Loucy (cell line): Measurements from ENCODE around the gene P4HA1.

Source experiments
- H2AFZ ChIP-seq: fragments of 200-600 bp; sonication (generic); 2 replicates; pipeline ENCODE4 v1.6.0; 2016; ENCODE audit warnings: antibody characterized with exemption, mild to moderate bottlenecking, low read length, moderate library complexity
- H3F3A ChIP-seq: fragments of 200-600 bp; 2 replicates; pipeline ENCODE4 v1.6.0; 2016; ENCODE audit warnings: antibody characterized with exemption, low read depth, mild to moderate bottlenecking
- H3K27me3 ChIP-seq: fragments of 200-600 bp; sonication (generic); 2 replicates; pipeline ENCODE4 v1.6.1; 2014; ENCODE audit warnings: low read length, mild to moderate bottlenecking; ENCODE audit not compliant: insufficient read depth, poor library complexity, severe bottlenecking
- H3K36me3 ChIP-seq: fragments of 200-600 bp; sonication (generic); 2 replicates; pipeline ENCODE4 v1.6.1; 2016; ENCODE audit warnings: low read length; ENCODE audit not compliant: insufficient read depth
- H3K4me1 ChIP-seq: fragments of 200-600 bp; sonication (generic); 2 replicates; pipeline ENCODE4 v1.5.1; 2014; ENCODE audit warnings: low read length, mild to moderate bottlenecking; ENCODE audit not compliant: insufficient read depth, poor library complexity, severe bottlenecking
- H3K4me2 ChIP-seq: fragments of 200-600 bp; sonication (generic); 2 replicates; pipeline ENCODE4 v1.6.0; 2014; ENCODE audit warnings: antibody characterized with exemption, low read length, low read depth, mild to moderate bottlenecking; ENCODE audit not compliant: poor library complexity, severe bottlenecking
- H3K4me3 ChIP-seq: fragments of 200-600 bp; sonication (generic); 2 replicates; pipeline ENCODE4 v1.5.1; 2014; ENCODE audit warnings: low read length, mild to moderate bottlenecking, mixed read lengths; ENCODE audit not compliant: poor library complexity, severe bottlenecking
- H3K79me2 ChIP-seq: fragments of 200-600 bp; sonication (generic); 2 replicates; pipeline ENCODE4 v1.6.1; 2014; ENCODE audit warnings: low read length; ENCODE audit not compliant: insufficient read depth
- H3K9ac ChIP-seq: fragments of 200-600 bp; sonication (generic); 2 replicates; pipeline ENCODE4 v1.6.0; 2014; ENCODE audit warnings: mild to moderate bottlenecking, low read depth, low read length, moderate library complexity; ENCODE audit not compliant: poor library complexity, severe bottlenecking
- H3K9me2 ChIP-seq: fragments of 200-600 bp; sonication (generic); replicated peaks from 2 replicates; pipeline ENCODE4 v1.6.1; 2016; ENCODE audit warnings: low read depth, low read length, mixed read lengths
- H3K9me3 ChIP-seq: fragments of 200-600 bp; sonication (generic); 2 replicates; pipeline ENCODE4 v1.6.1; 2014; ENCODE audit warnings: mild to moderate bottlenecking, antibody characterized with exemption, low read length, low read depth; ENCODE audit not compliant: insufficient read depth
- H4K20me1 ChIP-seq: fragments of 200-600 bp; sonication (generic); 2 replicates; pipeline ENCODE4 v1.6.0; 2014; ENCODE audit warnings: antibody characterized with exemption, low read length, mild to moderate bottlenecking; ENCODE audit not compliant: insufficient read depth, poor library complexity, severe bottlenecking
- EZH2phosphoT487 ChIP-seq: fragments of 200-600 bp; IDR thresholded peaks from 2 replicates; pipeline ENCODE4 v1.6.1; 2018; ENCODE audit warnings: antibody characterized with exemption, mild to moderate bottlenecking, moderate library complexity, borderline replicate concordance
- TF ChIP-seq, protein P1 (sequence below): fragments of 200-600 bp; sonication (generic); conservative IDR thresholded peaks from 2 replicates; pipeline ENCODE4 v1.5.1; 2014; ENCODE audit warnings: mild to moderate bottlenecking, antibody characterized with exemption, low read length

Gene P4HA1

DNA sequence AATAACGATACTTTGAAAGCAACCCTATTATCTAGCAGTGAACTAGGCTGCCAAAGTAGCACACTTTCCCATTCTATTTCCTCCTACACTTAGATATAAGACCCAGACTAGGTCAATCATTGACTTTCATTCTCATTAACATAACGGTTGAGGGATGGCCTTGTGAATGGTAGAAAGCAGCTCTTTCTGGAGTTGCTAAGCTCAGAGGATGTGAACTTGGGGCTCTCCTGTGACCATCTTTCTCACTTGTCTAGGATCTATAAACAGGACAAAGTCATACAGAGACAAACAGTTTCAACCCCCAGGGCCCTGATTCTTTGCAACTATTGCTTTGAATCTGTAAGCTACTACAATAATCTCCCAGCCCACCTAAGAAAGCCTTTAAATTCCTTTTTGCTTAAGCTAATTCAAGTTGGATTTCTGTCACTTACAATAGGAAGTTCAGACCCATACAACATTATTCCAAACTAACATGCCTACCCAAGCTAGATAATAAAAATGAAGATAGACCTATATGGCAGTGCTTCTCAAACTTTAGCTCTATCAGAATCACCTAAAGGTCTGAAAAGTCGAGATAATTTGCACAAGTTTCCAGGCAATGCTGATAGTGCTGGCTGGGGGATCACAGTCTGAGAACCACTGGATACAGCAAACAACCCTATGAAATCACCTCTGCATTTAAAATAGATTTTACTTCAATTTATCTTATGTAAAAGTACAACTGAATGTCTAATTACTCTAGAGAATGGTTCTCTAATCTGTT is 16.7 kb downstream of the P4HA1 start:
- no peak overlapping the region for H3K9ac ChIP-seq
- no peaks in the 10 kb centered on the region for H3K27me3 ChIP-seq
- no peaks in the 10 kb centered on the region for H3K9me2 ChIP-seq
- H3K9me3 ChIP-seq: no peaks in the 10 kb centered on the region
- H3K4me3 ChIP-seq: no peak overlapping the region
- H3K36me3 ChIP-seq: no peaks in the 10 kb centered on the region
- no peaks in the 10 kb centered on the region for H3F3A ChIP-seq
- peaks cover 21% of the 10 kb centered on the region for H4K20me1 ChIP-seq
- peaks cover 85% of the 10 kb centered on the region for H3K79me2 ChIP-seq
- no peak overlapping the region for H3K4me2 ChIP-seq
- H3K4me1 ChIP-seq: peaks cover 13% of the 10 kb centered on the region
- TF ChIP-seq, protein P1, sequence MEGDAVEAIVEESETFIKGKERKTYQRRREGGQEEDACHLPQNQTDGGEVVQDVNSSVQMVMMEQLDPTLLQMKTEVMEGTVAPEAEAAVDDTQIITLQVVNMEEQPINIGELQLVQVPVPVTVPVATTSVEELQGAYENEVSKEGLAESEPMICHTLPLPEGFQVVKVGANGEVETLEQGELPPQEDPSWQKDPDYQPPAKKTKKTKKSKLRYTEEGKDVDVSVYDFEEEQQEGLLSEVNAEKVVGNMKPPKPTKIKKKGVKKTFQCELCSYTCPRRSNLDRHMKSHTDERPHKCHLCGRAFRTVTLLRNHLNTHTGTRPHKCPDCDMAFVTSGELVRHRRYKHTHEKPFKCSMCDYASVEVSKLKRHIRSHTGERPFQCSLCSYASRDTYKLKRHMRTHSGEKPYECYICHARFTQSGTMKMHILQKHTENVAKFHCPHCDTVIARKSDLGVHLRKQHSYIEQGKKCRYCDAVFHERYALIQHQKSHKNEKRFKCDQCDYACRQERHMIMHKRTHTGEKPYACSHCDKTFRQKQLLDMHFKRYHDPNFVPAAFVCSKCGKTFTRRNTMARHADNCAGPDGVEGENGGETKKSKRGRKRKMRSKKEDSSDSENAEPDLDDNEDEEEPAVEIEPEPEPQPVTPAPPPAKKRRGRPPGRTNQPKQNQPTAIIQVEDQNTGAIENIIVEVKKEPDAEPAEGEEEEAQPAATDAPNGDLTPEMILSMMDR: no peak
- no peak for TF ChIP-seq EZH2phosphoT487
- no peak overlapping the region for H2AFZ ChIP-seq

DNA sequence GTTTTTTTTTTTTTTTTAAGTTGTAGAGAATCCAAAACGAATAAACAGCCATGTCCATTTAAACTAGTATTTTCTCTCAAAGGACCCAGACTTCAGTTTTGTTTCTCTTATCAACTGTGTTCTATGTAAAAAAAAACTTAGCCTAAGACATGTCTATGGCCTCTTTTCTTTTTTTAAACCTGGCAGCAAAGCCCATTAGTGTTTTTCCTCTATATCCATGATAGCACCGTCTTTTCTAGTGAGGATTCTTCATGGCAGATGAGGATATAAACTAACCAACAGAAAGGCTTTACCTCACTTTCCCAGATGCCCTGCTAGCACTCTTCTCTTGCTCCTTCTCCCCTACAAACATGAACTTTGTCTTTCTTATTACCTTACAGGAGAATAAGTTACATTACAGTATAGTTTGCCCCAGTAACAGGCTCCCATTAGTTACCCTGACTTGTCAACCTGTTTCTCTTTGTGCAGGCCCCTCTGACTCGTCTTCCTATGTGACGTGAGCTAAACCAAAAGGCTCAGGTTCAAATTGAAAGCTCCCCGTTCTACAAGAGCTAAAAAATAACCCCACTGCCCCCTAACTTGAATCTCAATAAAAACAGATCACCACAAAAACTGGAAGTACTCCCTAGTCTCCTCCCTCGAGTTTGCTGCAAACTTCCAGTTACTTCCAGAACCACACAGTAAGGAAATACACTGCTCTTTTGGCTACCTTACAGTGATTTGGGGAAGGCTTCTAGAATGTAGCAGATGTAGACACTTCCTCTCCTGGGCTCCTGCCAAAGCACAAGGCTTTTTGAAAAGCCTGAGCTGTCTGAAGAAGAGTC is 20.1 kb downstream of the P4HA1 start:
- Histone ChIP-seq H3K27me3 (no peaks in the 10 kb centered on the region), H3K9me3 (no peaks in the 10 kb centered on the region), H3K4me3 (no peak overlapping the region), H3K4me2 (no peak overlapping the region), H3K4me1 (peaks cover 13% of the 10 kb centered on the region), H3K9ac (no peak overlapping the region), H4K20me1 (peaks cover 19% of the 10 kb centered on the region), H2AFZ (no peak overlapping the region), H3K36me3 (peaks cover 27% of the 10 kb centered on the region), H3K9me2 (no peaks in the 10 kb centered on the region), H3K79me2 (peaks cover 55% of the 10 kb centered on the region), H3F3A (no peaks in the 10 kb centered on the region)
- TF ChIP-seq, protein P1: no peak
- no peak for TF ChIP-seq EZH2phosphoT487

DNA sequence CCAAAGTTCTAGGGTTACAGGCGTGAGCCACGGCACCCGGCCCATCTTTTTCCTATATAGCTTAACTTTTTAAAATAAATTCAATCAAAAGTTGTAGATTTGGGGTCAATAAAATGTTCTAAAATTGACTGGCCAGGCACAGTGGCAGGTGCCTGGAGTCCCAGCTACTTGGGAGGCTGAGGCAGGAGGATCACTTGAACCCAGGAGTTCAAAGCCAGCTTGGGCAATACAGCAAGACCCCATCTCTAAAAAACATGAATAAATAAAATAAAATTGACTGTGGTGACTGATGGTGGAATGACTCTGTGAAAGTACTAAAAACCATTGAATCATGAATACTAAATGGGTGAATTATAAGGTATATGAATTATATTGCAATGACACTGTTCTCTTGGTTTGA is 20.8 kb downstream of the P4HA1 start:
- TF ChIP-seq EZH2phosphoT487: no peak
- TF ChIP-seq, protein P1: no peak
- peaks cover 19% of the 10 kb centered on the region for H4K20me1 ChIP-seq
- peaks cover 34% of the 10 kb centered on the region for H3K36me3 ChIP-seq
- H3K27me3 ChIP-seq: no peaks in the 10 kb centered on the region
- peaks cover 52% of the 10 kb centered on the region for H3K79me2 ChIP-seq
- H3K9ac ChIP-seq: no peak overlapping the region
- no peak overlapping the region for H2AFZ ChIP-seq
- H3F3A ChIP-seq: no peaks in the 10 kb centered on the region
- H3K9me3 ChIP-seq: no peaks in the 10 kb centered on the region
- no peak overlapping the region for H3K4me2 ChIP-seq
- no peaks in the 10 kb centered on the region for H3K9me2 ChIP-seq
- H3K4me3 ChIP-seq: no peak overlapping the region
- peaks cover 13% of the 10 kb centered on the region for H3K4me1 ChIP-seq
